Muscle layer of colon (tissue), 2 donors: Measurements from ENCODE around the gene MS4A13.
"Not testable (repeated sequence)": the region's sequence is repeated elsewhere in the genome, so short reads cannot be mapped to it uniquely, and the experiment has no call there.

Experiments
- H3K27ac ChIP-seq: one replicate; pipeline ENCODE4 v1.7.0; 2013; ENCODE audit warnings: low read depth, mild to moderate bottlenecking, low read length, moderate library complexity
- H3K27me3 ChIP-seq, 2 donors: one replicate each; pipeline ENCODE4 v1.7.0; 2013; ENCODE audit warnings: low read length in 2 of 2, mild to moderate bottlenecking in 2 of 2; ENCODE audit not compliant: insufficient read depth in 2 of 2, control insufficient read depth in 1 of 2
- H3K36me3 ChIP-seq: one replicate; pipeline ENCODE4 v1.7.0; 2013; ENCODE audit warnings: mild to moderate bottlenecking, low read length; ENCODE audit not compliant: insufficient read depth
- H3K4me1 ChIP-seq: one replicate; pipeline ENCODE4 v1.7.0; 2013; ENCODE audit warnings: mild to moderate bottlenecking, low read length; ENCODE audit not compliant: insufficient read depth
- H3K4me3 ChIP-seq, 2 donors: one replicate each; pipeline ENCODE4 v1.7.0; 2013; ENCODE audit warnings: low read length in 2 of 2, low read depth in 1 of 2, mild to moderate bottlenecking in 1 of 2, moderate library complexity in 1 of 2
- H3K9ac ChIP-seq: one replicate; pipeline ENCODE4 v1.7.0; 2013; ENCODE audit warnings: low read length
- H3K9me3 ChIP-seq: one replicate; pipeline ENCODE4 v1.7.0; 2013; ENCODE audit warnings: mild to moderate bottlenecking, low read length
- donor health status: abdominal sarcoma.
- donor health status: Adenocarcinoma of cecum.

Gene MS4A13

DNA sequence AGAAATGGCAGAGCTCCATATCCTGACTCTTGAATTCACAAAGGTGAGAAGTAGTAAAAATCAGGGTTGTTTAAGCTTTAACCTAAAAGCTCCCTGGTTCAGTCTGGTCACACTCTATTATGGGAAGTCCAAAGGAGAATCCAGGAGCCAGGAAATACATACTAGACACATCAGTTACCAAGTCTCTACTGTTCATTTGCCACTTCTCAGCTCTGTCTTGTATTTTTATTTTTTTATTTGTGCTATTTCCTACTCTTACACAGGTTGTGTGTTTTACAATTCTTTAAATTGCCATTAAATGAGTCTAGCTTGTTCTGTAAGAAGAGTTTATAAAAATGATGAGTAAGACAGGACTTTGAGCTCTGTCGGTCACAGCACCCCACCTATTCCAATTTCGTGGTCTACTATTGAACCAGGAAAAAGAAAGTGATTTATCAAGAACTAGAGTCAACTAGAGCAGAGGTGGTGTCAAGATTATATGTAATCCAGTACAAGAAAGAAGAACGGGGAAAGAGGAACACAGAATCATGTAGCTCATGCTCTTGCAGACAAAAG lies 12.9 kb upstream of the MS4A13 start:
- no peak overlapping the region for H3K9ac ChIP-seq
- H3K36me3 ChIP-seq: no peaks in the 10 kb centered on the region

DNA sequence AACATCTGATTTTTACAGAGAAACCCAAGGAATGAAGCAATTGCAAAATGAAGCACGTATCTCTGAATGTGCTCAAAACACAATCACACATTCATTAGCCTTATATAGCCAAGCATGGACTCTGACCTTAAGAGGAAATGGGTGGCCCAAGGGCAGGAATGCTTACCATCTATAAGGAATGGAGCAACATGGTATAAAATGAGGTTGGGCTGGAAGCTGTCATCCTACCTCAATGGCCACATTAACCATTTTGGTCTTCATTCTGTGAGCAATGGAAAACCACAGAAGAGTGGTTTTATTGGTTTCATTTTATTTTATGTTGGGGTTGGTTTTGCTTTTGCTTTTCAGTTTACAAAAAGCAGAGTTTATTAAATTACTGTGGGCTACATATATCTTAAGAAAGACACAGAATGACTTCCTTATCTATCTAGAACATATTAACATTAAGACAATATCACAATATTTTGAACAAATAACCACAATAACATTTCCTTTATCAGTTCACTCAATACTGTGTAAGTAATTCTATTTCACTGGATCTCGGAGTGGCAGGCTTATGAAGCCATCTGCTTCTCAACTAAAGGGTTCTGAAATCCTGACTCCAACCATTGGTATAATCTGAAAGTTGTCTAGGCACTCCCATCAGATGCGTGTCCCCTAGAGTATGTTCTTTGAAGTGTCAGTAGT lies 10.8 kb upstream of the MS4A13 start:
- Histone ChIP-seq H3K9ac (no peak overlapping the region), H3K9me3 (no peaks in the 10 kb centered on the region), H3K4me1 (no peaks in the 10 kb centered on the region), H3K36me3 (no peaks in the 10 kb centered on the region), H3K4me3 (no peak overlapping the region), H3K27me3 (no peaks in the 10 kb centered on the region), H3K27ac (no peak overlapping the region)

More for the DNA sequence above, 12.9 kb upstream of the MS4A13 start:
- Histone ChIP-seq H3K4me3 (no peak overlapping the region), H3K4me1 (no peaks in the 10 kb centered on the region), H3K27me3 (no peaks in the 10 kb centered on the region), H3K27ac (no peak overlapping the region), H3K9me3 (no peaks in the 10 kb centered on the region)

DNA sequence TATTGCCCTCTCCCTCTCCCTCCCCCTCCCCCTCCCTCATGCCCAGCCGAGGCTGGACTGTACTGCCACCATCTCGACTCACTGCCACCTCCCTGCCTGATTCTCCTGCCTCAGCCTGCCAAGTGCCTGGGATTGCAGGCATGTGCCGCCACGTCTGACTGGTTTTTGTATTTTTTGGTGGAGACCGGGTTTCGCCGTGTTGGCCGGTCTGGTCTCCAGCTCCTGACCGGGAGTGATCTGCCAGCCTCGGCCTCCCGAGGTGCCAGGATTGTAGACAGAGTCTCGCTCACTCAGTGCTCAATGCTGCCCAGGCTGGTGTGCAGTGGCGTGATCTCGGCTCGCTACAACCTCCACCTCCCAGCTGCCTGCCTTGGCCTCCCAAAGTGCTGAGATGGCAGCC lies 5.6 kb upstream of the MS4A13 start:
- not testable (repeated sequence) for H3K4me3 ChIP-seq, H3K9ac ChIP-seq, H3K4me1 ChIP-seq, H3K27ac ChIP-seq, H3K36me3 ChIP-seq, H3K27me3 ChIP-seq, H3K9me3 ChIP-seq

DNA sequence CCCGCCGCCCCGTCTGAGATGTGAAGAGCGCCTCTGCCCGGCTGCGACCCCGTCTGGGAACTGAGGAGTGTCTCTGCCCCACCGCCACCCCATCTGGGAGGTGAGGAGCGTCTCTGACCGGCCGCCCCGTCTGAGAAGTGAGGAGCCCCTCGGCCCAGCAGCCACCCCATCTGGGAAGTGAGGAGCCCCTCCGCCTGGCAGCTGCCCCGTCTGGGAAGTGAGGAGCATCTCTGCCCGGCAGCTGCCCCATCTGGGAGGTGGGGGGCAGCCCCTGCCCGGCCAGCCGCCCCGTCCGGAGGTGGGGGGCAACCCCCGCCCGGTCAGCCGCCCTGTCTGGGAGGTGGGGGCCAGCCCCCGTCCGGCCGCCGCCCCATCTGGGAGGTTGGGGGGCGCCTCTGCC lies 5.0 kb upstream of the MS4A13 start:
- not testable (repeated sequence) for H3K4me3 ChIP-seq, H3K9ac ChIP-seq, H3K4me1 ChIP-seq, H3K36me3 ChIP-seq, H3K27me3 ChIP-seq, H3K27ac ChIP-seq, H3K9me3 ChIP-seq

- Histone ChIP-seq H3K27me3 (no peaks in the 10 kb centered on the region), H3K4me3 (no peak overlapping the region), H3K9me3 (no peaks in the 10 kb centered on the region), H3K27ac (no peak overlapping the region), H3K9ac (no peak overlapping the region), H3K36me3 (no peaks in the 10 kb centered on the region), H3K4me1 (no peaks in the 10 kb centered on the region)
Measured at GRCh38 chr11:60511393-60511792, 3.8 kb upstream of the MS4A13 start.

DNA sequence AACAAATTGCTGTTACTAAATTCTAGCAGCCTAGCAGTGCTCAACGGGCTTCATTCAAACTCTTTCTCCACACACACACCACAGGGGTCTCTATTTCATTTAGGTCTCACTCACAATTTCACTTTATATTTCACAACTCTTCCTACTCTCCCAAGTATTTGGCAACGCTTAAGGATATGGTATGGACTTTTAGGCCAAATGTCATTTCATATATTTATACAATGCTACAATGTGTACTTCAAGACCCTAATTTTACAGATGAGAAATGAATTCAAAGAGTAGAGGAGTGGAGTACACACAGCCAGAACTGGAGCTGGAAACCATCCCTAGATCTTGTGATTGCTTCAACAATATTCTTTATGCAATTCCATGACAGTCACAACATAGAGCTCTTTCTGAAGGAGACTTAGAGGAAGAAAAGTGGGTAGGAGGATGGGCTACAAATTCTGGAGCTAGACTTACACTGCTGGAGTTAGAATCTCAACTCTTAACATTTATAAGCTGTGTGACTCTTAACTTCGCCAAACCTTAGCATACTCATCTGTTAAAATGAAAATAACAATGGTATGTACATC lies 2.5 kb upstream of the MS4A13 start:
- Histone ChIP-seq H3K4me1 (no peaks in the 10 kb centered on the region), H3K27ac (no peak overlapping the region), H3K36me3 (no peaks in the 10 kb centered on the region), H3K4me3 (no peak overlapping the region), H3K27me3 (no peaks in the 10 kb centered on the region), H3K9ac (no peak overlapping the region), H3K9me3 (no peaks in the 10 kb centered on the region)

DNA sequence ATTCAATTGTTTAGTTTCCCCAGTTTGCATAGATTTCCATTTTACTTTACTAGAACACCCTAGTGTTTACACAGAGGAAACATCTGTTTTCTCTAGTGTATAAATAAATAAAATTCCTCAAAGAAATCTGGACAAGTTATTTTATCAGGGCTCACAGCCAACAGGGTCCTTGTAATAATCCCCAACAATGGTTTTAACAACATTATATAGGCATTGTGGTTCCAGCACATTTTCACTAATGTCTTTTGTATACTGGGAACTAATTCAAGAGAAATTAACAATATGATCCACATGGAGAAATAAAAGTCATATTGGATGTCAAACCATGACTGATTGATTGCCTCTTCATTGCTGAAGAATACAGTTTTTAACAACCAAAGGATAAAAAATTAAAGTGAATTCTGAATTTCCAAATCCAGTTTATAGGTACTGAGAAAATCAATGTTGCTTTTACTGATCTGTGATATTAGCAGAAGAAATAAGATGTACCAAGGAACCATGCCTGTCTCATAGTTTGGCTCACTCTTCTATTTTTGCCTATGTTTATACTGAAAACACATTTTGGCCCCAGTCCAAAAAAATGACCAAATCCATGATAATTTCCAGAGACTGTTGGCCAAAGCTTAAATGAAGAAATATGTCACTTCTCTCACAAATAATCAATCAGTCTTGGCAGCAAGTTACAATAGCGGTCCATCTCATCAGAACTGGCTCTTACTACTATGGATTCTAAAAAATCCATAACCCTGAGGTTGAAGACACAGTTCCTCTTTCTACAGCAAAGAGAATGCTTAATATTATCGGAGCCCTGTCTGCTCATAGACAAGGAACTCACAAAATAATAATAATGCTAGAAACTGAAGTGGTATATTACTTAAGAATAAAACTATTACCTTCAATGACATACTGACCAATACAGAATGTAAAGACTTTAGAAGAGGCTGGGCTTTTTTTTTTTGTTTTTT lies 1.4 kb upstream of the MS4A13 start:
- Histone ChIP-seq H3K4me3 (no peak overlapping the region), H3K9me3 (no peaks in the 10 kb centered on the region), H3K27ac (no peak overlapping the region), H3K9ac (no peak overlapping the region), H3K36me3 (no peaks in the 10 kb centered on the region), H3K4me1 (no peaks in the 10 kb centered on the region), H3K27me3 (no peaks in the 10 kb centered on the region)

- no peaks in the 10 kb centered on the region for H3K4me1 ChIP-seq
- H3K9ac ChIP-seq: no peak overlapping the region
- H3K4me3 ChIP-seq: no peak overlapping the region
- no peaks in the 10 kb centered on the region for H3K36me3 ChIP-seq
- no peaks in the 10 kb centered on the region for H3K9me3 ChIP-seq
- H3K27ac ChIP-seq: no peak overlapping the region
- no peaks in the 10 kb centered on the region for H3K27me3 ChIP-seq
Measured at GRCh38 chr11:60528465-60528864, 13.3 kb downstream of the MS4A13 start.

DNA sequence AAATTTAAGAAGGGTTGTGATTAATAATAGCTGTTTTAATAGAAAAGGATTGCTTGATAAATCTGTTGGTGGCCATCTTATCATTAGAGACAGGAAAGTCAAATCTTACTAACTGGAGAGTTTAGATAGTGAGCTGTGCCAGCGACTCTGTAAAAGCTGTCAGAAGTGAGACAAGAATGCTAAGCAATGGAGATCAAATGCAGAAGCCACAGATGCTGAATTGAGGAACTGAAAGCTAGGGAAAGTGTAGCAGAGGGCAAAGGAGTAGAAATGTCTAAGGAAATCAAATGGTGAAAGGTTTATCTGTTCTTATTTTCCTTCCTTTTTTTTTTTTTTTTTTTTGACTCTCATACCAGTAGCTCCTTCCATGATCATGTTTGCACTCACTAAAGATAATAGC lies 13.7 kb downstream of the MS4A13 start:
- H3K9me3 ChIP-seq: no peaks in the 10 kb centered on the region
- no peak overlapping the region for H3K9ac ChIP-seq
- H3K4me3 ChIP-seq: no peak overlapping the region
- H3K36me3 ChIP-seq: no peaks in the 10 kb centered on the region
- no peaks in the 10 kb centered on the region for H3K4me1 ChIP-seq
- no peaks in the 10 kb centered on the region for H3K27me3 ChIP-seq
- no peak overlapping the region for H3K27ac ChIP-seq

DNA sequence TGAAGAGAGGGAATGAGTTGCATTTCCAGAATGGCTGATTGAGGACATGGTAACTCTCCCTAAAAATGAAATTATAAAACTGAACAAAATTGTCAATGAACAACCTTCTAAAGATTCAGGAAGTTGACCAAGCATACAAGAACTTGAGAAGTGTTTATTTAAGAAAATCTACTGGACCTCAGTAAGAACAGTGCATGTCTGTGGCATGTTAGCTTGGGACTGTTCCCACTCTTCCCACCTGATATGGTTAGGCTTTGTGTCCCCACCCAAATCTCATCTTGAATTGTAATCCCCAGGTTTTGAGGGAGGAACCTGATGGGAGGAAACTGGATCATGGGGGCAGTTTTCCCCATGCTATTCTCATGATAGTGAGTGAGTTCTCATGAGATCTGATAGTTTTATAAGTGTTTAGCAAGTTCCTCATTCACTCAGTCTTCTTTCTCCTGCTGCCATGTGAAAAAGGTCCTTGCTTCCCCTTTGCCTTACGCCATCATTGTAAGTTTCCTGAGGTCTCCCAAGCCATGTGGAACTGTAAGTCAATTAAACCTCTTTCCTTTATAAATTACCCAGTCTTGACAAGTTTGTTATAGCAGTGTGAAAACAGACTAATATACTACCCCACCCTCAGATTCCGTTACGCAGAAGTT lies 15.4 kb downstream of the MS4A13 start:
- Histone ChIP-seq H3K4me3 (no peak overlapping the region), H3K9me3 (no peaks in the 10 kb centered on the region), H3K27me3 (no peaks in the 10 kb centered on the region), H3K4me1 (no peaks in the 10 kb centered on the region), H3K27ac (no peak overlapping the region), H3K36me3 (no peaks in the 10 kb centered on the region), H3K9ac (no peak overlapping the region)

GRCh38 chr11:60532383-60532782 lies 17.2 kb downstream of the MS4A13 start:
- not testable (repeated sequence) for H3K36me3 ChIP-seq, H3K9me3 ChIP-seq, H3K27ac ChIP-seq, H3K4me1 ChIP-seq, H3K27me3 ChIP-seq, H3K9ac ChIP-seq, H3K4me3 ChIP-seq
